HepG2 (cell line): ENCODE results near the gene TNXB. TPM values are rescaled to one million over a fixed set of nuclear protein-coding genes. Genes with fewer than 3 reads are reported as not detected.
A peak's percentile ranks its signal among the peaks of the same experiment; 100 is the strongest.

Source experiments
- CEBPG ChIP-seq: IDR thresholded peaks from 2 replicates; pipeline ENCODE4 v1.6.1; 2016
- ELF3 ChIP-seq: IDR thresholded peaks from 2 replicates; pipeline ENCODE4 v1.6.1; 2016; ENCODE audit warnings: missing genetic modification reagents, missing compliant biosample characterization
- FOSL2 ChIP-seq: sonication (generic); formaldehyde crosslinking; IDR thresholded peaks from 2 replicates; pipeline ENCODE4 v1.4.0; 2020; ENCODE audit warnings: missing genetic modification reagents
- GATAD1 ChIP-seq: IDR thresholded peaks from 2 replicates; pipeline ENCODE4 v1.6.1; 2016; ENCODE audit warnings: missing genetic modification reagents, missing compliant biosample characterization
- KDM6A ChIP-seq: IDR thresholded peaks from 2 replicates; pipeline ENCODE4 v1.6.1; 2016; ENCODE audit warnings: low read depth
- KLF16 ChIP-seq, 2 experiments: sonication (generic) in 1 of 2; formaldehyde crosslinking in 1 of 2; IDR thresholded peaks; 2 replicates each; pipeline versions ENCODE4 v1.6.1 to v1.8.0; 2016 to 2023; ENCODE audit warnings: missing genetic modification reagents in 2 of 2, missing compliant biosample characterization in 1 of 2
- MED13 ChIP-seq: sonication (generic); formaldehyde crosslinking; IDR thresholded peaks from 2 replicates; pipeline ENCODE4 v1.5.0; 2020; ENCODE audit warnings: missing genetic modification reagents
- NBN ChIP-seq: fragments of 450-650 bp; conservative IDR thresholded peaks from 2 replicates; pipeline ENCODE4 v1.6.1; 2017
- NFE2L2 ChIP-seq: fragments of 150-350 bp; IDR thresholded peaks from 2 replicates; pipeline ENCODE4 v1.6.1; 2014; ENCODE audit warnings: low read length
- NKX3-1 ChIP-seq: sonication (generic); formaldehyde crosslinking; IDR thresholded peaks from 2 replicates; pipeline ENCODE4 v1.5.0; 2020; ENCODE audit warnings: missing genetic modification reagents
- REL ChIP-seq: sonication (generic); formaldehyde crosslinking; conservative IDR thresholded peaks from 2 replicates; pipeline ENCODE4 v1.8.0; 2022; ENCODE audit warnings: mild to moderate bottlenecking, missing genetic modification reagents, moderate library complexity
- RXRA ChIP-seq: sonication (generic); formaldehyde crosslinking; IDR thresholded peaks from 2 replicates; pipeline ENCODE4 v1.5.1; 2020; ENCODE audit warnings: missing genetic modification reagents
- SALL1 ChIP-seq: sonication (generic); formaldehyde crosslinking; IDR thresholded peaks from 2 replicates; pipeline ENCODE4 v1.8.0; 2022; ENCODE audit warnings: mild to moderate bottlenecking, missing genetic modification reagents
- TEAD2 ChIP-seq: sonication (generic); formaldehyde crosslinking; IDR thresholded peaks from 2 replicates; pipeline ENCODE4 v1.9.0; 2021; ENCODE audit warnings: missing genetic modification reagents
- ZC3H13 ChIP-seq: sonication (generic); formaldehyde crosslinking; IDR thresholded peaks from 2 replicates; pipeline ENCODE4 v1.8.1; 2023; ENCODE audit warnings: mild to moderate bottlenecking, missing genetic modification reagents, moderate library complexity
- ZNF180 ChIP-seq: sonication (generic); formaldehyde crosslinking; IDR thresholded peaks from 2 replicates; pipeline ENCODE4 v1.4.0; 2020; ENCODE audit warnings: low read depth, missing genetic modification reagents, borderline replicate concordance
- polyA plus RNA-seq, 8 experiments: library from polyadenylated mRNA; depleted of rRNA in 3 of 8; stranded (reverse) in 7 of 8; unstranded in 1 of 8; fragments of >200 nt; fragmentation: Illumina TruSeq in 4 of 8; extraction: Trizol in 4 of 8; gene quantifications; 2 replicates each; pipeline versions ENCODE4 v1.2.1 to v1.2.3, GENCODE V29; 2011 to 2016; ENCODE audit warnings: low read depth in 4 of 8, missing spikeins in 1 of 8, mixed read lengths in 1 of 8; ENCODE audit not compliant: insufficient read depth in 1 of 8
- total RNA-seq, 5 experiments: library from RNA; depleted of rRNA; stranded (reverse); fragments of >200 nt; fragmentation: Illumina TruSeq; extraction: Trizol; gene quantifications; 2 replicates each; pipeline ENCODE4 v1.2.3, GENCODE V29; 2016; ENCODE audit warnings: low read depth in 1 of 5
- TF ChIP-seq, protein P1 (sequence below): sonication (generic); formaldehyde crosslinking; IDR thresholded peaks from 2 replicates; pipeline ENCODE4 v1.8.0; 2022; ENCODE audit warnings: missing genetic modification reagents, mild to moderate bottlenecking, moderate library complexity, borderline replicate concordance
- TF ChIP-seq, protein P2 (sequence below): sonication (generic); formaldehyde crosslinking; IDR thresholded peaks from 2 replicates; pipeline ENCODE4 v1.8.0; 2022; ENCODE audit warnings: missing genetic modification reagents, mild to moderate bottlenecking, borderline replicate concordance

Gene TNXB
- total and polyA plus RNA-seq, 2 of the 13 experiments (the other 11 are each of a cell fraction or from before 2014, with no cell fraction given) = 1.6 to 2.7 TPM

- TF ChIP-seq CEBPG (CRISPR knock-in tag) (no peak), NKX3-1 (no peak), ZC3H13 (CRISPR knock-in tag) (no peak), SALL1 (CRISPR knock-in tag) (no peak), NFE2L2 (0 out of 2 replicates have a peak, but pooled peaks have one; percentile 14), GATAD1 (CRISPR knock-in tag) (no peak), ZNF180 (CRISPR knock-in tag) (0 out of 2 replicates have a peak, but pooled peaks have one; percentile 81), MED13 (CRISPR knock-in tag) (no peak), NBN (no peak), KDM6A (CRISPR knock-in tag) (no peak), TEAD2 (CRISPR knock-in tag) (no peak), RXRA (CRISPR knock-in tag) (no peak), ELF3 (CRISPR knock-in tag) (no peak), REL (CRISPR knock-in tag) (peak; percentile 9; the same call in 1 of the 2 replicates), FOSL2 (CRISPR knock-in tag) (peak; percentile 71), KLF16 (CRISPR knock-in tag; IDR thresholded peaks at IDR 0.05) (peak in 1 of 2 experiments; percentile 5; a peak in 1 of 4 replicates)
- TF ChIP-seq, protein P1, sequence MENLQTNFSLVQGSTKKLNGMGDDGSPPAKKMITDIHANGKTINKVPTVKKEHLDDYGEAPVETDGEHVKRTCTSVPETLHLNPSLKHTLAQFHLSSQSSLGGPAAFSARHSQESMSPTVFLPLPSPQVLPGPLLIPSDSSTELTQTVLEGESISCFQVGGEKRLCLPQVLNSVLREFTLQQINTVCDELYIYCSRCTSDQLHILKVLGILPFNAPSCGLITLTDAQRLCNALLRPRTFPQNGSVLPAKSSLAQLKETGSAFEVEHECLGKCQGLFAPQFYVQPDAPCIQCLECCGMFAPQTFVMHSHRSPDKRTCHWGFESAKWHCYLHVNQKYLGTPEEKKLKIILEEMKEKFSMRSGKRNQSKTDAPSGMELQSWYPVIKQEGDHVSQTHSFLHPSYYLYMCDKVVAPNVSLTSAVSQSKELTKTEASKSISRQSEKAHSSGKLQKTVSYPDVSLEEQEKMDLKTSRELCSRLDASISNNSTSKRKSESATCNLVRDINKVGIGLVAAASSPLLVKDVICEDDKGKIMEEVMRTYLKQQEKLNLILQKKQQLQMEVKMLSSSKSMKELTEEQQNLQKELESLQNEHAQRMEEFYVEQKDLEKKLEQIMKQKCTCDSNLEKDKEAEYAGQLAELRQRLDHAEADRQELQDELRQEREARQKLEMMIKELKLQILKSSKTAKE (CRISPR knock-in tag) = 0 out of 2 replicates have a peak, but pooled peaks have one; percentile 35
- TF ChIP-seq, protein P2, sequence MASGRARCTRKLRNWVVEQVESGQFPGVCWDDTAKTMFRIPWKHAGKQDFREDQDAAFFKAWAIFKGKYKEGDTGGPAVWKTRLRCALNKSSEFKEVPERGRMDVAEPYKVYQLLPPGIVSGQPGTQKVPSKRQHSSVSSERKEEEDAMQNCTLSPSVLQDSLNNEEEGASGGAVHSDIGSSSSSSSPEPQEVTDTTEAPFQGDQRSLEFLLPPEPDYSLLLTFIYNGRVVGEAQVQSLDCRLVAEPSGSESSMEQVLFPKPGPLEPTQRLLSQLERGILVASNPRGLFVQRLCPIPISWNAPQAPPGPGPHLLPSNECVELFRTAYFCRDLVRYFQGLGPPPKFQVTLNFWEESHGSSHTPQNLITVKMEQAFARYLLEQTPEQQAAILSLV (CRISPR knock-in tag) = no peak
These were observed 43.8 kb upstream of the TNXB start (continued) for GRCh38 chr6:32152769-32153563.
